ENCODE results near the gene AEBP1.

DNA sequence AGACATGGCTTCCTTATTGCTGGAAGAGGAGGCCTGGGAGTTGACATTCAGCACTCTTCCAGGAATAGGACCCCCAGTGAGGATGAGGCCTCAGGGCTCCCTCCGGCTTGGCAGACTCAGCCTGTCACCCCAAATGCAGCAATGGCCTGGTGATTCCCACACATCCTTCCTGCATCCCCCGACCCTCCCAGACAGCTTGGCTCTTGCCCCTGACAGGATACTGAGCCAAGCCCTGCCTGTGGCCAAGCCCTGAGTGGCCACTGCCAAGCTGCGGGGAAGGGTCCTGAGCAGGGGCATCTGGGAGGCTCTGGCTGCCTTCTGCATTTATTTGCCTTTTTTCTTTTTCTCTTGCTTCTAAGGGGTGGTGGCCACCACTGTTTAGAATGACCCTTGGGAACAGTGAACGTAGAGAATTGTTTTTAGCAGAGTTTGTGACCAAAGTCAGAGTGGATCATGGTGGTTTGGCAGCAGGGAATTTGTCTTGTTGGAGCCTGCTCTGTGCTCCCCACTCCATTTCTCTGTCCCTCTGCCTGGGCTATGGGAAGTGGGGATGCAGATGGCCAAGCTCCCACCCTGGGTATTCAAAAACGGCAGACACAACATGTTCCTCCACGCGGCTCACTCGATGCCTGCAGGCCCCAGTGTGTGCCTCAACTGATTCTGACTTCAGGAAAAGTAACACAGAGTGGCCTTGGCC is 43.0 kb upstream of the AEBP1 start:
- no peak for TF ChIP-seq GATA2 (IDR thresholded peaks at IDR 0.05; ENCODE audit: low read depth, low read length)
- no peak for TF ChIP-seq GATA3 (IDR thresholded peaks at IDR 0.05; ENCODE audit: low read depth, low read length)

All from SH-SY5Y (cell line).